T-helper 9 cell (primary cell): ENCODE data around the gene PKMYT1.

Experiments
- DNase-seq: peaks from one replicate; pipeline ENCODE4 v3.0.0-alpha.2; 2020

PKMYT1 gene

GRCh38 chr16:3017794-3018506 is 37.7 kb upstream of the PKMYT1 start, which contains the start of gene CLDN6:
Gene CLDN6 (minus strand): TSS chr16:3018183. CDS start chr16:3016021, 2,162 bp downstream.
- DNase-seq = no peak

GRCh38 chr16:3017344-3017743 is 37.1 kb upstream of the PKMYT1 start:
- no peak for DNase-seq

DNA sequence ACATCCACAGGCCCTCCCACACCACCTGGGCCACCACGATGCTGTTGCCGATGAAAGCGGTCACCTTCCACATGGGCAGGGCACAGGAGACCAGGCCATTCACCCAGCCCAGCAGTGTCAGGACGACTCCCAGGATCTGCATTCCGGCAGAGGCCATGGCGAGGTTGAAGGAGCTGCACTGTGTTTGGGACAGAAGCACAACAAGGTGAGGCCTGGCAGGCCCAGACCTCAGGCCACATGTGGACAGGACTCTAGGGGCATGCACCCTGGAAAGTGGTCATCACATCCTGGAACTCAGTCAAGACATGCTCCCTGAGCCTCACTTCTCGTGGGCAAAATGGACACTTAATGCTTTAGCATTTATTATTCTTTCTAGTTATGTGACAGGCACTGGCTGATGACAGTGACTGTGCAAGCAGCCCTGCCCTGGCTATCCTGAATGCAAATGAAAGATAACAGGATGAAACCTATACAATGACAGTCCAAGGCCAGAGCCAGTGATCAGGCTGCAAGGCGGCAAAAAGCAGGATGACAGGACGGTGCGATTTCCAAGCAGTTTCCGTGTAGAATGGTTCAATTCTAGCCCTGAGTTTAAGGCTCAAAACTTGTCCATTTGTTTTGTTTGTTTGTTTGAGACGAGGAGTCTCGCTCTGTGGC is 35.7 kb upstream of the PKMYT1 start:
- DNase-seq = no peak

- no peak for DNase-seq
These were observed 34.7 kb upstream of the PKMYT1 start for GRCh38 chr16:3014971-3015370.

- DNase-seq = no peak
These were observed 33.9 kb upstream of the PKMYT1 start for GRCh38 chr16:3013998-3014690.

GRCh38 chr16:3013491-3013951 is 33.3 kb upstream of the PKMYT1 start:
- DNase-seq = no peak

DNA sequence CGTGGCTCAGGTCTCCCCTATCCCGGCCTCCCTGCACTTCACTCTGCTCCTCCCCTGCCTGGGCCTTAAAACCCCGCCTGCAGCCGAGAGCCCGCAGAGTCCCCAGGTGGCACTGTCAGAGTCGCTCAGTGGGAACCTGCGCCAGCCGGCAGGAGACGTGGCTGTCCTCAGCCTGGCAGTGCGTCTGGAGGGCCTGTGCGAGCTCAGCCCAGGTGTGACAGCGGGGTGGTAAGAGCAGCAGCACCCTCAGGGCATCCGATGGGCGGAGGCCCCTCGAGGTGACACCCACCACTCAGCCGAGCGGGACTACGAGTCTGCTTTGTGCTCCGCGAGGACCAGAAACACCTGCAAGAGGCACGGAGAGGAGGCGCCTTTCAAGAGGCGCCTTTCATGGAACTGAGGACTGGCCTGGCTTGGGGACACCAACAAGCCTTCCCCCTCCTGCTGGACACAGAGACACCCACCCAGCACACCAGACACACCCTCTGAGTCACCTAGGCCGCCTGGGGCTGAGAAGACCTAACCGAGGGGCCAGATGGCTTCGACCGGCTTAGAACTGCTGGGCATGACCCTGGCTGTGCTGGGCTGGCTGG is 32.7 kb upstream of the PKMYT1 start, which contains the start of gene CLDN9:
Gene CLDN9 (plus strand): TSS at position 96 of the 593 bp plus-strand sequence. CDS start 440 bp downstream, at position 536.
- DNase-seq = no peak

DNA sequence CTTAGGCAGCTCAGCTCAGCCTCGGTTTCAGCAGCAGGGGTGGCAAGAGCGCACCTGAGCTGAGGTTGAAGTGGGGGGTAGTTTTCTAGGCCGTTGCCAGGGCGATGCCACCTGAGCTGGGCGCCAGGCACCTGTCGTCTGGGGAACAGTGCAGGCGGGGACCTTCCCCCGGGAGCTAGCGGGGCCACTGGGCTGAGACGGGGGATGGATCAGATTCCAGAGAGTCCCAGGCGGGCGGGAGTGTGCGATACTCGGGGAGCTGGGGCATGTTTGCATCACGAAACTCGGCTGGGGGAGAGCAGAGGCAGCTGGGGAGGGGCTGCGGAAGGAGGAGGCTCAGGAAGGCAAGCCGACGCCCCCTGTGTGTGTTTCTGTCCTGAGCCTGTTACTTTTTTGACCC is 32.0 kb upstream of the PKMYT1 start:
- no peak for DNase-seq

GRCh38 chr16:3010510-3010909 is 30.3 kb upstream of the PKMYT1 start:
- no peak for DNase-seq

DNA sequence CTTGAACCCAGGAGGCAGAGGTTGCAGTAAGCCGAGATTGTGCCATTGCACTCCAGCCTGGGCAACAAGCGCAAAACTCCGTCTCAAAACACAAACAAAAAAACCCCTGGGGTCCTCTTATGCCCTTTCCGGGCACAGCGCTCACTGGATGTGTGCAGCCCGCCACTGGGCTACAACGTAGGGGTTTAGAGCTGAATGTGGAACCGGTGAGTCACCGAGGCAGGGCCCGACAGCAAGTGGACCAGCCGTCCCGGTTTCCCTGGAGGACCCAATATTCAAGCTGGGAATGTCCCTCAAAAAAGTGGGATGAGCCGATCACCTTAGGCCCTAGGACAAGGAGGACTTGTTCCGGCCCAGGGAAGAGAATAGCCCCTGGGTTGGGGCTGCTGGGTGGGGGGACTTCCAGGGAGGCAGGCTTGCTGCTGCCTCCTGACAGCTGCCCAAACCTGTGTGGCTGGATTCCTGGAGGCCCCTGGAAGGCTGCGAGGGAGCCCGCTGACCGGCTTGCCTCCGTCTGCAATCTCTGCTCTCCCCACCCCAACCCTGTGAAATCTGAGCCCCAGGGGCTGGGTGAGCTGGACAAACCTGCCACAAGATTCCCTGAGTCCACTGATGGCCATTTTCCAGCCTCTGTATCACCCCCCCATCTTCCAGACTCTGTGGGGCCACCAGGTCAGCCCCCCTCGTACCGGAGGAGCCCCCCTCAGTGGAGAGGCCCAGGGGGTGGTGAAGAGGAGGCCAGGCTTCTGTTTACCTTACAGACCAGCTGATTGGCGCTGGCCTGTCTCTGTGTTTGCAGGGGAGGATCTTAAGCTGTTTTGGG is 29.5 kb upstream of the PKMYT1 start:
- no peak for DNase-seq

GRCh38 chr16:3008690-3009037 is 28.4 kb upstream of the PKMYT1 start:
- no peak for DNase-seq

DNA sequence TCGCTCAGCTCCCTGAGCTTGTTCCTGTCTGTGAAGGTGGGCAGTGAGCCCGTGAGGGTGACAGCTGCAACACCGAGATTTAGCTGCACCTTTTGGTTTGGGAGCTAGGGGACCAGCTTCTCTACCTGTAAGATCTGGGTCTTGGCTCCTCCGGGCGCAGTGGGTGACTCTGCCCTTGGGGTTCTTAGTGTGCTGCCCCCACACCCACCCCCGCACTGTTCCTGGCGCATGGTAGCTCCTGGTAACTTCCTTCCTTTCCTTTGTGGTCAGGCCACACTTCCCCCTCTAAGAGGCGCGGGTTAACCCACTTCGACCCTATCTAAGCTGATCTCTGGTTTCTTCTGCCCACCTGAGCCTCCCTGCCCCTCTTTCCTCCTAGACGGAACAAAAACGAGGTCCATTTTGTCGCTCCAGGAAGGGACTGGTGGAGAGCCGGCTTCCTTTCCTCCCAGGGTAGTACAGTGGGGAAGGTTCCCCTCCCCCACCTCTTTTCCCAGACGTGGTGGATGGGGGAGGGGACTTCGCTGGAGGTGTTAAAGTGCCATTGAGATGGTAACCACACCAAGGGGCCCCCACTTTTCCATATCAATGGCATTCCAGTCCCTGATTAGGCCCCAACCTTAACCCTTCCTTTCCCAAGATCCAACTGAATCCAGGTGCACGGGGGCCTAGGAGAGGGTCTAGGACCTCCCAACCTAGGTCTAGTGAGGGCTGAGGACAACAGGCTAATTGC is 27.9 kb upstream of the PKMYT1 start:
- no peak for DNase-seq

GRCh38 chr16:3007059-3007956 is 27.1 kb upstream of the PKMYT1 start:
- no peak for DNase-seq

DNA sequence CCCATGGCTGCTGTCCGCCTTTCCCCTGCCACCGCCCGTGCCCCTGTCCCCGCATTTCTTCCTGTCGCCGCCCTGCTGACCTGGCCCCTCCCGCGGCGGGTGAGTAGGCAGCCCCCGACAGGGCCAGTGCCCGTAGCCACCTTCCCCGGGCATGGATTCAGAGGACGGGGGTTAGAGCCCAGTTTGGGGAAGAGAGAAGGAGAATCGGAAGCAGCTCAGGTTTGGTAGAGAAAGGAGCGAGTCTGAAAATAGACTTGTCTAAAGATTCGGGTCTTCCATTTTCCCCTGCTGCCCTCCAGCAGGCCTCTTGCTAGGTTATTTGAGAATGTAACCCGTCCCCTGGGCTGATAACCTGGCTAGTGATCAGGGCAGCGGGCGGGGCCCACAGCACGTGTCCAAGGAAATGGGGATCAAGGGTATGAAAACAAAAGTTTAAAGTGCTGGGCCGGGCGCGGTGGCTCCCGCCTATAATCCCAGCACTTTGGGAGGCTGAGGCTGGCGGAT is 24.6 kb upstream of the PKMYT1 start:
- no peak for DNase-seq

DNA sequence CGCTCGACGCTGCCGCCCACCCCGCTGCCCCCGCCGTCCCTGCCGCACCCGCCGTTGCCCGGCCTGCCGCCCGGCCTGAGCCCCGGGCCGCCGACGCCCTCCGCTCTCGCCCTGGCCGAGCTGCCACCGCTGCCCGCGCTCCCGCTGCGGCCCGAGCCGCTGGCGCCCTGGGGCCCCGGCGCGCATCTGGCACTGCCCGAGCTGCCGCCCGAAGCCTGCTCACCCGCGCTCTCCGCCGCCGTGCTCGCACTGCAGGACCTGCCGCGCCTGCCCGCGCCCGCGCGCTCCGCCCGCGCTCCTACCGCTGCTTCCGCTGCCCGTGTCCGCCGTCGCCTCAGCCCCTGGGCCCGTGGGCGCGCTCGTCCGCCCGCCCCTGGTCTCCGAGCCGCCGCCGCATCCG is 24.1 kb upstream of the PKMYT1 start:
- DNase-seq = no peak

- peak; percentile 90 for DNase-seq
These were observed 23.5 kb upstream of the PKMYT1 start for GRCh38 chr16:3003582-3004270.

DNA sequence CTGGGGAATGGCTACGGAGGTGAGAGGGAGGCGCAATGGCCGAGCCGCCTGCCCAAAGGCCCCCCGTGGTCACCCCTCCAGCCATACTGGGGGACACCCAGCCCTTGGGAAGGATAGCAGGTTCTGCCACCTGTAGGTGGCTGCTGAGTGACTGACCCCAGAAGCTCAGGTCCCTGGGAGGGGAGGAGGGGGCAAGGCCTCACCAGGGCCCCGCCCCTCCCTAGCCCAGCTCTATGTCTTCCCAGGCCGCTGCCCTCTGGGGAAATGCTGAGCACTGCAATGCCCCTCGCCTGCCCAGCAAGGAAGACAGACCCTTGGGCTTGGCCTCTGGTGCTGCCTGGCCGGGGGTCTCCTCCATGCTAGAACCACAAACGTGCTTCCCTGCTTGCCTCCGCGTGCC is 21.1 kb upstream of the PKMYT1 start:
- DNase-seq = no peak

- no peak for DNase-seq
These were observed 20.3 kb upstream of the PKMYT1 start for GRCh38 chr16:3000540-3000939.

DNA sequence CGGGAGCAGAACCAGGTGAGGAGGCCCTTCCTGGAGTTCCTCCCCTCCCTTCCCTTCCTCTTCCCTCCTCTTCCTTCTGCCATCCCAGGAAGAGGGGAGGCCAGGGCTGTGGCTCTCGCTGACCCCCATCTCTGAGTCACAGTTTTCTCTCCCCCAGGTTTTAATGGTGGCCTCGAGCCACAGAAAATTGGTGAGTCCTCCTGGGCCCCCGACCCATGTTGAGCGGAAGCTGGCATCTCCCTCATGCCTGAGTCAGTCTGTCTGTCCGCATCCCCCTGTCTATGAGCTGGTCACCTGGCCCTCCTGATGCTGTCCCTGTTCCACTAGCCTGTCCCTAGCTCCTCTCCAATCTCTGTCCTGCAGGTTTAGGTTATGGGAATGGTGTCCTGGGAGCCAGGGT is 19.7 kb upstream of the PKMYT1 start:
- DNase-seq = no peak

DNA sequence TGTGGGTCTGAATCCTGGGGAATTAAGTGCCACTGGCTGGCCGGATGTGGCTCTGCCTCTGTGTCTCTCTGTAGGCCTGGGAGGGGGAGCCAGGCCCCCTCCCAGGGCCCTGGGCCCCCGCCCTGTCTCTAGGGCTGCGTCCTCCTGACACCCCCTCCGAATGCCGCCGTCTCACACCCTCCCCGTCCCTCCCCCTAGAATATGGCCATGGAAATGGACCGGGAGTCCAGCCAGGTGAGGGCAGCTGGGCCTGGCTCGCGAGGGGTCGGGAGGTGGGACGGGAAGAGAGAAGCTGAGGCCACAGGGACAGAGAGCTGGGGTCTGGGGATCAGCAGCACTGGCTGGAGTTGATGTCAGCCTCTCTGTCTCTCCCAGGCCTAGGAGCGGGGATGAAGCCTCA is 16.1 kb upstream of the PKMYT1 start:
- DNase-seq = no peak
